ENCODE measurements around the gene MYOM1.

MYOM1 gene

GRCh38 chr18:3156325-3156640, 63.5 kb downstream of the MYOM1 start:
- TF ChIP-seq YY1 (IDR thresholded peaks at IDR 0.05; ENCODE audit: insufficient read depth, insufficient read length) (no peak), ZNF274 (IDR thresholded peaks at IDR 0.05; ENCODE audit: low read depth, low read length) (no peak), SUZ12 (IDR thresholded peaks at IDR 0.05; ENCODE audit: extremely low read depth, insufficient read depth, insufficient read length) (no peak)
- Histone ChIP-seq H3K27me3 (ENCODE audit: insufficient read depth, insufficient read length) (no peaks in the 10 kb centered on the region), H3K4me1 (ENCODE audit: insufficient read depth, insufficient read length) (no peaks in the 10 kb centered on the region), H3K4me3 (ENCODE audit: insufficient read length, low read depth) (no peak overlapping the region), H3K9me3 (ENCODE audit: insufficient read depth, low read length) (no peaks in the 10 kb centered on the region), H3K36me3 (ENCODE audit: insufficient read depth, insufficient read length, low read length) (no peaks in the 10 kb centered on the region), H3K9ac (ENCODE audit: insufficient read length, low read depth) (no peak overlapping the region)
- DNase-seq (ENCODE audit: low read depth, low spot score), result no peak

- no peaks in the 10 kb centered on the region for H3K9me3 ChIP-seq (ENCODE audit: insufficient read depth, low read length)
- no peak for DNase-seq (ENCODE audit: low read depth, low spot score)
- no peak overlapping the region for H3K4me3 ChIP-seq (ENCODE audit: insufficient read length, low read depth)
- H3K36me3 ChIP-seq (ENCODE audit: insufficient read depth, insufficient read length, low read length), result no peaks in the 10 kb centered on the region
- no peaks in the 10 kb centered on the region for H3K4me1 ChIP-seq (ENCODE audit: insufficient read depth, insufficient read length)
- H3K9ac ChIP-seq (ENCODE audit: insufficient read length, low read depth), result no peak overlapping the region
- TF ChIP-seq ZNF274 (IDR thresholded peaks at IDR 0.05; ENCODE audit: low read depth, low read length) (no peak), SUZ12 (IDR thresholded peaks at IDR 0.05; ENCODE audit: extremely low read depth, insufficient read depth, insufficient read length) (no peak), YY1 (IDR thresholded peaks at IDR 0.05; ENCODE audit: insufficient read depth, insufficient read length) (no peak)
- H3K27me3 ChIP-seq (ENCODE audit: insufficient read depth, insufficient read length), result no peaks in the 10 kb centered on the region
These were observed 65.6 kb downstream of the MYOM1 start for GRCh38 chr18:3154214-3154613.

DNA sequence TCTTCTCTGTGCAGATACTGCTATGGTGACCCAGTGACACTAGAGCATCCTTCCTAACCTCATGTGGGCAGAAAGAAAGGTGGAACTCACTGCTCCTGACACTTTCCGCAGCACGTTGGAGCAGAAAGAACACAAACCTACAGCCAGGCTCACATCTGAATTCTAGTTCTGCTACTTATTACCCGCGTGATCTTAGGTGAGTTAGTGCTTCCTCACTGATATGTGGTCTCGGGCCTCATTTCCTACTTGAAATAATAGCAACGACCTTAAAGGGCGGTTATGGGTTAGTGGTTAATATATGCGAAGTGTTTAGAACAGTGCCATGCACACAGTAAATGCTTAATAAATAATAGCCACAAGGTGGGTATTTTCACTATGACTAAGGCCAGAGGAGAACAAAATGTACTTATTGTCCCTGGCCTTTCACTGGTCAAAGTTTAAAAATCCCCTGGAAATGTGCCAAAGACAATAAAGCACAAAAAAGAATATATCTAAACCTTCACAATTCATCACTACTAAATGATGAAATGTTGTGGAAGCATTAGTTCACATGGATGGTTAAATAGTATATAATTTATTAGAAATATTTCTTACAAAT, 66.6 kb downstream of the MYOM1 start:
- Histone ChIP-seq H3K9ac (ENCODE audit: insufficient read length, low read depth) (no peak overlapping the region), H3K4me1 (ENCODE audit: insufficient read depth, insufficient read length) (no peaks in the 10 kb centered on the region), H3K27me3 (ENCODE audit: insufficient read depth, insufficient read length) (no peaks in the 10 kb centered on the region), H3K9me3 (ENCODE audit: insufficient read depth, low read length) (no peaks in the 10 kb centered on the region), H3K4me3 (ENCODE audit: insufficient read length, low read depth) (no peak overlapping the region), H3K36me3 (ENCODE audit: insufficient read depth, insufficient read length, low read length) (no peaks in the 10 kb centered on the region)
- DNase-seq (ENCODE audit: low read depth, low spot score), result no peak
- TF ChIP-seq YY1 (IDR thresholded peaks at IDR 0.05; ENCODE audit: insufficient read depth, insufficient read length), result no peak
- no peak for TF ChIP-seq SUZ12 (IDR thresholded peaks at IDR 0.05; ENCODE audit: extremely low read depth, insufficient read depth, insufficient read length)
- no peak for TF ChIP-seq ZNF274 (IDR thresholded peaks at IDR 0.05; ENCODE audit: low read depth, low read length)

DNA sequence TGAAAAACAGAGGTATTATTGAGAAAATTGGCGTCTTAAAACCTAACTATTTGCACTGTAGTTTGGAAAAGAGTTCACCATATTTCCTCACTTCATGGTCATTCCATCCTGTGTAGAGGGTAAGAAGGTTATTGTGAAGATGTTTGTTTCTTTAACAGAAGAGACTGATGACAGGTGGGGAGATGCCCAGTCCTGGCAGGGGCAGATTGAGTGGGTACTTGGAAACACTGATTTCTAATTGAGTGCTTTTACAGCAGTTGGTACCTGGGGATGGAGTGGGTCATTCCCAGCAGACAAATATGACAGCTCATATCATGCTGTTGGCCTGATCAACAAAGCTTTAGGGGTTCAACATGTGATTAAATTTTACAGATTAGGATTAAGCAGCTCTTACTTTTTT, 67.5 kb downstream of the MYOM1 start:
- H3K9me3 ChIP-seq (ENCODE audit: insufficient read depth, low read length), result no peaks in the 10 kb centered on the region
- no peaks in the 10 kb centered on the region for H3K36me3 ChIP-seq (ENCODE audit: insufficient read depth, insufficient read length, low read length)
- H3K27me3 ChIP-seq (ENCODE audit: insufficient read depth, insufficient read length), result no peaks in the 10 kb centered on the region
- TF ChIP-seq SUZ12 (IDR thresholded peaks at IDR 0.05; ENCODE audit: extremely low read depth, insufficient read depth, insufficient read length) (no peak), YY1 (IDR thresholded peaks at IDR 0.05; ENCODE audit: insufficient read depth, insufficient read length) (no peak), ZNF274 (IDR thresholded peaks at IDR 0.05; ENCODE audit: low read depth, low read length) (no peak)
- no peaks in the 10 kb centered on the region for H3K4me1 ChIP-seq (ENCODE audit: insufficient read depth, insufficient read length)
- H3K4me3 ChIP-seq (ENCODE audit: insufficient read length, low read depth), result no peak overlapping the region
- no peak overlapping the region for H3K9ac ChIP-seq (ENCODE audit: insufficient read length, low read depth)
- no peak for DNase-seq (ENCODE audit: low read depth, low spot score)

GRCh38 chr18:3151399-3152264, 68.1 kb downstream of the MYOM1 start:
- no peak for TF ChIP-seq YY1 (IDR thresholded peaks at IDR 0.05; ENCODE audit: insufficient read depth, insufficient read length)
- no peak for TF ChIP-seq SUZ12 (IDR thresholded peaks at IDR 0.05; ENCODE audit: extremely low read depth, insufficient read depth, insufficient read length)
- no peak for TF ChIP-seq ZNF274 (IDR thresholded peaks at IDR 0.05; ENCODE audit: low read depth, low read length)
- Histone ChIP-seq H3K27me3 (ENCODE audit: insufficient read depth, insufficient read length) (no peaks in the 10 kb centered on the region), H3K9ac (ENCODE audit: insufficient read length, low read depth) (no peak overlapping the region), H3K4me3 (ENCODE audit: insufficient read length, low read depth) (no peak overlapping the region), H3K4me1 (ENCODE audit: insufficient read depth, insufficient read length) (no peaks in the 10 kb centered on the region), H3K36me3 (ENCODE audit: insufficient read depth, insufficient read length, low read length) (no peaks in the 10 kb centered on the region), H3K9me3 (ENCODE audit: insufficient read depth, low read length) (no peaks in the 10 kb centered on the region)
- DNase-seq (ENCODE audit: low read depth, low spot score), result no peak

- DNase-seq (ENCODE audit: low read depth, low spot score), result no peak
- H3K27me3 ChIP-seq (ENCODE audit: insufficient read depth, insufficient read length), result no peaks in the 10 kb centered on the region
- no peak overlapping the region for H3K9ac ChIP-seq (ENCODE audit: insufficient read length, low read depth)
- no peaks in the 10 kb centered on the region for H3K9me3 ChIP-seq (ENCODE audit: insufficient read depth, low read length)
- H3K4me3 ChIP-seq (ENCODE audit: insufficient read length, low read depth), result no peak overlapping the region
- H3K36me3 ChIP-seq (ENCODE audit: insufficient read depth, insufficient read length, low read length), result no peaks in the 10 kb centered on the region
- TF ChIP-seq YY1 (IDR thresholded peaks at IDR 0.05; ENCODE audit: insufficient read depth, insufficient read length) (no peak), SUZ12 (IDR thresholded peaks at IDR 0.05; ENCODE audit: extremely low read depth, insufficient read depth, insufficient read length) (no peak)
- H3K4me1 ChIP-seq (ENCODE audit: insufficient read depth, insufficient read length), result no peaks in the 10 kb centered on the region
These were observed 69.1 kb downstream of the MYOM1 start for GRCh38 chr18:3150688-3151087.

GRCh38 chr18:3150274-3150673, 69.5 kb downstream of the MYOM1 start:
- Histone ChIP-seq H3K4me1 (ENCODE audit: insufficient read depth, insufficient read length) (no peaks in the 10 kb centered on the region), H3K9me3 (ENCODE audit: insufficient read depth, low read length) (no peaks in the 10 kb centered on the region), H3K36me3 (ENCODE audit: insufficient read depth, insufficient read length, low read length) (no peaks in the 10 kb centered on the region), H3K27me3 (ENCODE audit: insufficient read depth, insufficient read length) (no peaks in the 10 kb centered on the region), H3K4me3 (ENCODE audit: insufficient read length, low read depth) (no peak overlapping the region), H3K9ac (ENCODE audit: insufficient read length, low read depth) (no peak overlapping the region)
- TF ChIP-seq YY1 (IDR thresholded peaks at IDR 0.05; ENCODE audit: insufficient read depth, insufficient read length) (no peak), SUZ12 (IDR thresholded peaks at IDR 0.05; ENCODE audit: extremely low read depth, insufficient read depth, insufficient read length) (no peak), ZNF274 (IDR thresholded peaks at IDR 0.05; ENCODE audit: low read depth, low read length) (no peak)
- DNase-seq (ENCODE audit: low read depth, low spot score), result no peak
